H9 (cell line): Measurements from ENCODE around the gene KLHL28. TPM values are rescaled to one million over a fixed set of nuclear protein-coding genes. Genes with fewer than 3 reads are reported as not detected.

Source experiments
- DNase-seq: peaks from one replicate; pipeline ENCODE4 v3.0.0-alpha.2; 2017
- H2AFZ ChIP-seq: one replicate; pipeline ENCODE4 v1.6.1; 2013; ENCODE audit warnings: mild to moderate bottlenecking, low read length, control low read depth, moderate library complexity
- H2AK5ac ChIP-seq: 2 replicates; pipeline ENCODE4 v1.6.1; 2013; ENCODE audit warnings: low read length, control low read depth, mixed read lengths; ENCODE audit not compliant: insufficient read length
- H2BK120ac ChIP-seq: one replicate; pipeline ENCODE4 v1.6.1; 2013; ENCODE audit warnings: low read depth, mild to moderate bottlenecking, low read length, control low read depth, inconsistent platforms; ENCODE audit not compliant: poor library complexity, severe bottlenecking
- H2BK12ac ChIP-seq: 2 replicates; pipeline ENCODE4 v1.6.1; 2013; ENCODE audit warnings: low read length, control low read depth, mixed read lengths, low read depth; ENCODE audit not compliant: insufficient read length
- H2BK15ac ChIP-seq: 2 replicates; pipeline ENCODE4 v1.6.1; 2013; ENCODE audit warnings: low read depth, low read length, control low read depth
- H2BK20ac ChIP-seq: one replicate; pipeline ENCODE4 v1.6.1; 2013; ENCODE audit warnings: low read depth, mild to moderate bottlenecking, low read length, control low read depth, inconsistent platforms; ENCODE audit not compliant: poor library complexity, severe bottlenecking
- H2BK5ac ChIP-seq: 2 replicates; pipeline ENCODE4 v1.6.1; 2013; ENCODE audit warnings: low read length, control low read depth, mixed read lengths; ENCODE audit not compliant: insufficient read length
- H3K14ac ChIP-seq: 2 replicates; pipeline ENCODE4 v1.6.1; 2013; ENCODE audit warnings: low read length, control low read depth; ENCODE audit not compliant: insufficient read depth
- H3K18ac ChIP-seq: 2 replicates; pipeline ENCODE4 v1.6.1; 2013; ENCODE audit warnings: low read depth, mild to moderate bottlenecking, mixed read lengths, low read length, control low read depth; ENCODE audit not compliant: insufficient read length
- H3K23ac ChIP-seq: 2 replicates; pipeline ENCODE4 v1.6.1; 2013; ENCODE audit warnings: low read length, control low read depth, mixed read lengths, low read depth; ENCODE audit not compliant: insufficient read length
- H3K23me2 ChIP-seq: 2 replicates; pipeline ENCODE4 v1.6.1; 2013; ENCODE audit warnings: low read depth, mild to moderate bottlenecking, mixed read lengths, low read length, control low read depth; ENCODE audit not compliant: insufficient read length, poor library complexity, severe bottlenecking
- H3K27ac ChIP-seq: 2 replicates; pipeline ENCODE4 v1.5.1; 2013; ENCODE audit warnings: low read length, control low read depth, mixed read lengths, low read depth; ENCODE audit not compliant: insufficient read length
- H3K27me3 ChIP-seq: 2 replicates; pipeline ENCODE4 v1.6.1; 2013; ENCODE audit warnings: low read length, control low read depth, inconsistent platforms; ENCODE audit not compliant: insufficient read depth
- H3K4ac ChIP-seq: 2 replicates; pipeline ENCODE4 v1.6.1; 2013; ENCODE audit warnings: low read depth, mild to moderate bottlenecking, control low read depth, inconsistent platforms, low read length, moderate library complexity
- H3K4me1 ChIP-seq: 2 replicates; pipeline ENCODE4 v1.6.1; 2013; ENCODE audit warnings: low read length, control low read depth, inconsistent platforms; ENCODE audit not compliant: insufficient read depth
- H3K4me2 ChIP-seq: 2 replicates; pipeline ENCODE4 v1.6.1; 2013; ENCODE audit warnings: low read length, control low read depth, mixed read lengths; ENCODE audit not compliant: insufficient read length, insufficient read depth
- H3K56ac ChIP-seq: 2 replicates; pipeline ENCODE4 v1.6.1; 2013; ENCODE audit warnings: low read depth, mild to moderate bottlenecking, mixed read lengths, low read length, control low read depth; ENCODE audit not compliant: insufficient read length
- H3K79me1 ChIP-seq: 2 replicates; pipeline ENCODE4 v1.6.1; 2013; ENCODE audit warnings: low read depth, mild to moderate bottlenecking, moderate library complexity, low read length, control low read depth, inconsistent platforms; ENCODE audit not compliant: insufficient read depth, poor library complexity, severe bottlenecking
- H3K79me2 ChIP-seq: 2 replicates; pipeline ENCODE4 v1.6.1; 2013; ENCODE audit warnings: low read length, control low read depth, inconsistent platforms; ENCODE audit not compliant: insufficient read depth
- H3K9ac ChIP-seq: 2 replicates; pipeline ENCODE4 v1.6.1; 2013; ENCODE audit warnings: low read length, control low read depth, mixed read lengths; ENCODE audit not compliant: insufficient read length; ENCODE audit errors: extremely low read depth
- H3K9me3 ChIP-seq: one replicate; pipeline ENCODE4 v1.6.1; 2013; ENCODE audit warnings: low read depth, low read length, inconsistent platforms; ENCODE audit not compliant: control insufficient read depth
- H3T11ph ChIP-seq: one replicate; pipeline ENCODE4 v1.6.1; 2013; ENCODE audit warnings: mild to moderate bottlenecking, low read length, control low read depth, inconsistent platforms
- H4K20me1 ChIP-seq: one replicate; pipeline ENCODE4 v1.6.1; 2013; ENCODE audit not compliant: control insufficient read depth, insufficient read length, insufficient read depth
- H4K5ac ChIP-seq: 2 replicates; pipeline ENCODE4 v1.6.1; 2013; ENCODE audit warnings: low read depth, mild to moderate bottlenecking, mixed read lengths, low read length, control low read depth; ENCODE audit not compliant: insufficient read length
- H4K8ac ChIP-seq: replicated peaks from 2 replicates; pipeline ENCODE4 v1.6.1; 2013; ENCODE audit warnings: low read length, control low read depth, mixed read lengths, low read depth; ENCODE audit not compliant: insufficient read length
- H4K91ac ChIP-seq: 2 replicates; pipeline ENCODE4 v1.6.1; 2013; ENCODE audit warnings: low read depth, mild to moderate bottlenecking, moderate library complexity, mixed read lengths, low read length, control low read depth; ENCODE audit not compliant: insufficient read length
- H3K27ac Mint-ChIP-seq, 3 experiments: 2 replicates in 2 of 3; 3 replicates in 1 of 3; pipeline ENCODE4 v1.8.0; 2020 to 2021; ENCODE audit warnings: mixed read lengths in 3 of 3, mild to moderate bottlenecking in 1 of 3, moderate library complexity in 1 of 3
- H3K27me3 Mint-ChIP-seq: 2 replicates; pipeline ENCODE4 v1.8.0; 2021; ENCODE audit warnings: low read depth, mild to moderate bottlenecking, moderate library complexity, mixed read lengths
- H3K36me3 Mint-ChIP-seq, 3 experiments: 2 replicates in 2 of 3; 3 replicates in 1 of 3; pipeline ENCODE4 v1.8.0; 2020 to 2021; ENCODE audit warnings: low read depth in 3 of 3, mixed read lengths in 3 of 3; ENCODE audit not compliant: insufficient read depth in 1 of 3
- H3K4me1 Mint-ChIP-seq, 2 experiments: 2 replicates each; pipeline ENCODE4 v1.8.0; 2020; ENCODE audit warnings: mixed read lengths in 2 of 2
- H3K4me3 Mint-ChIP-seq, 2 experiments: 2 replicates in 1 of 2; 3 replicates in 1 of 2; pipeline ENCODE4 v1.8.0; 2020 to 2021; ENCODE audit warnings: mild to moderate bottlenecking in 2 of 2, mixed read lengths in 2 of 2, moderate library complexity in 1 of 2
- H3K9me3 Mint-ChIP-seq, 2 experiments: 2 replicates in 1 of 2; 3 replicates in 1 of 2; pipeline ENCODE4 v1.8.0; 2020; ENCODE audit warnings: mild to moderate bottlenecking in 2 of 2, mixed read lengths in 2 of 2, moderate library complexity in 1 of 2
- CTCF ChIP-seq: fragments of 200-600 bp; sonication (generic); conservative IDR thresholded peaks from 3 replicates; pipeline ENCODE4 v1.8.0; 2021; ENCODE audit warnings: antibody characterized with exemption, mild to moderate bottlenecking
- whole genome bisulfite sequencing: extraction: QIAGEN DNeasy Blood & Tissue Kit; methylation state at CpG from one replicate; pipeline ENCODE4 v1.1.7; 2013; ENCODE audit warnings: missing lambda C conversion rate, low lambda C conversion rate, mixed read lengths; ENCODE audit not compliant: insufficient read length; ENCODE audit errors: extremely low coverage; 5-methylcytosine and 5-hydroxymethylcytosine counted together
- total RNA-seq: library from RNA; stranded (reverse); gene quantifications from 2 replicates; pipeline ENCODE4 v1.2.1, GENCODE V29; 2021

The KLHL28 gene
- total RNA-seq, 1 experiment from 2014 or later = 10.2 TPM

GRCh38 chr14:44942436-44942835 is 19.3 kb downstream of the KLHL28 start:
- H3K9me3 ChIP-seq = no peaks in the 10 kb centered on the region

More at GRCh38 chr14:44942436-44942835, 19.3 kb downstream of the KLHL28 start:
- Histone ChIP-seq H3K79me2 (no peaks in the 10 kb centered on the region), H3K4me2 (no peak overlapping the region), H4K91ac (no peak overlapping the region), H2BK120ac (no peak overlapping the region), H2AK5ac (no peak overlapping the region), H4K8ac (no peak overlapping the region), H3K4me1 (no peaks in the 10 kb centered on the region), H4K20me1 (no peaks in the 10 kb centered on the region), H4K5ac (no peak overlapping the region), H3K14ac (no peak overlapping the region), H3K27me3 (no peaks in the 10 kb centered on the region), H3K27ac (no peak overlapping the region), H3T11ph (no peak overlapping the region), H2BK20ac (no peak overlapping the region), H3K23ac (no peak overlapping the region), H2AFZ (no peak overlapping the region), H2BK15ac (no peak overlapping the region), H3K56ac (no peak overlapping the region), H3K9ac (no peak overlapping the region), H3K79me1 (no peaks in the 10 kb centered on the region), H3K4ac (no peak overlapping the region), H3K23me2 (no peaks in the 10 kb centered on the region), H3K18ac (no peak overlapping the region), H2BK5ac (no peak overlapping the region), H2BK12ac (no peak overlapping the region)
- Mint-ChIP-seq H3K27ac (no peak overlapping the region), H3K9me3 (peaks cover 8 to 10% of the 10 kb centered on the region in 2 experiments; a peak in 4 of 5 replicates), H3K4me1 (no peaks in the 10 kb centered on the region), H3K4me3 (no peak overlapping the region), H3K27me3 (no peaks in the 10 kb centered on the region), H3K36me3 (peaks cover 36 to 69% (median 61%) of the 10 kb centered on the region in 3 experiments)
- no CpG with 5 or more reads among the region's 1 CpG for WGBS
- TF ChIP-seq CTCF = no peak
- DNase-seq = no peak
